ENCODE data around the gene TFF2. TPM values are rescaled to one million over a fixed set of nuclear protein-coding genes. Genes with fewer than 3 reads are reported as not detected.

The TFF2 gene
- total and polyA plus RNA-seq, 2 of the 4 experiments (the other 2 are of a cell fraction): not detected

- ChIA-PET CTCF (no interaction called here), POLR2A (ENCODE audit: unreplicated experiment) (no interaction called here)
- H2BK15ac ChIP-seq (ENCODE audit: low read depth, low read length): no peak overlapping the region
- ATAC-seq (ENCODE audit: low read depth) (no peak), DNase-seq (no peak)
- dilution Hi-C loops (cut with HindIII; ENCODE audit: low sequenced_read_pairs, unreplicated experiment): no loop called here
- H3K27me3 ChIP-seq (ENCODE audit: control insufficient read depth, insufficient read depth, low read length): peaks cover 68% of the 10 kb centered on the region; the same call in 1 of the 2 replicates
- no peak overlapping the region for H3K9ac ChIP-seq (ENCODE audit: low read depth, low read length)
- H3K27ac ChIP-seq (ENCODE audit: insufficient read depth, low read length): no peak overlapping the region
- 87% methylated on average over 3 of the region's 16 CpGs; no CpG with 5 or more reads in 1 of the 2 experiments for WGBS, 2 experiments (ENCODE audit: extremely low coverage in 2 of 2, insufficient read length in 1 of 2)
- no peak overlapping the region for H2AK9ac ChIP-seq (replicated peaks; ENCODE audit: low read depth, low read length, poor library complexity)
- intact Hi-C loops (cut with micrococcal nuclease): no loop called here
- H3K18ac ChIP-seq (ENCODE audit: low read depth, low read length): no peak overlapping the region
- in situ Hi-C loops (cut with MboI; ENCODE audit: low sequenced_read_pairs): no loop called here
- no peak overlapping the region for H2AFZ ChIP-seq (replicated peaks; ENCODE audit: low read length, poor library complexity)
- no peaks in the 10 kb centered on the region; the same call in 1 of the 2 replicates for H3K9me1 ChIP-seq (ENCODE audit: insufficient read depth, low read length)
- H3K4ac ChIP-seq (ENCODE audit: low read depth, low read length): no peak overlapping the region
- H4K5ac ChIP-seq (ENCODE audit: low read depth, low read length): no peak overlapping the region
- H3K14ac ChIP-seq (replicated peaks; ENCODE audit: low read depth, low read length): no peak overlapping the region
- H3K79me1 ChIP-seq (ENCODE audit: low read depth in 1 of 2, low read length in 2 of 2): no peaks in the 10 kb centered on the region
- no peak overlapping the region for H2BK120ac ChIP-seq (ENCODE audit: low read depth, low read length)
- no peak overlapping the region for H3K4me3 ChIP-seq (ENCODE audit: insufficient read depth, low read depth, low read length)
- H2AK5ac ChIP-seq (ENCODE audit: low read depth, low read length): no peak overlapping the region
- H3K9me3 ChIP-seq (ENCODE audit: control insufficient read depth, insufficient read depth, low read length): no peaks in the 10 kb centered on the region
- H4K20me1 ChIP-seq (ENCODE audit: insufficient read depth, low read length): no peaks in the 10 kb centered on the region
- H3K23ac ChIP-seq (ENCODE audit: low read depth, low read length): no peak overlapping the region
- no peak overlapping the region for H2BK20ac ChIP-seq (ENCODE audit: low read depth, low read length)
- no peaks in the 10 kb centered on the region for H3K36me3 ChIP-seq (ENCODE audit: control insufficient read depth, insufficient read depth, low read length)
- TF ChIP-seq SMC3 (IDR thresholded peaks at IDR 0.05; ENCODE audit: low read depth, low read length): no peak
- TF ChIP-seq RCOR1 (IDR thresholded peaks at IDR 0.05; ENCODE audit: insufficient replicate concordance, low read length): no peak
- TF ChIP-seq MXI1 (IDR thresholded peaks at IDR 0.05; ENCODE audit: borderline replicate concordance, low read depth, low read length): no peak
- no peak for TF ChIP-seq MAZ (IDR thresholded peaks at IDR 0.05; ENCODE audit: borderline replicate concordance, low read depth, low read length)
- TF ChIP-seq USF2 (IDR thresholded peaks at IDR 0.05; ENCODE audit: low read depth, low read length): no peak
- TF ChIP-seq CHD1 (IDR thresholded peaks at IDR 0.05; ENCODE audit: low read depth, low read length): no peak
- TF ChIP-seq NFE2L2 (IDR thresholded peaks at IDR 0.05; ENCODE audit: low read depth, low read length): no peak
- TF ChIP-seq ELK1 (IDR thresholded peaks at IDR 0.05; ENCODE audit: borderline replicate concordance, low read depth, low read length): no peak
- no peak for TF ChIP-seq FOS (IDR thresholded peaks at IDR 0.05; ENCODE audit: low read depth, low read length)
- no peak for TF ChIP-seq CEBPB (IDR thresholded peaks at IDR 0.05; ENCODE audit: low read depth, low read length)
- no peak for TF ChIP-seq RFX5 (IDR thresholded peaks at IDR 0.05; ENCODE audit: low read depth, low read length)
- no peak for TF ChIP-seq POLR2A (IDR thresholded peaks at IDR 0.05; ENCODE audit: low read depth, low read length)
- H2BK5ac ChIP-seq (ENCODE audit: low read depth, low read length, poor library complexity, severe bottlenecking): no peak overlapping the region
- no peak overlapping the region for H4K8ac ChIP-seq (ENCODE audit: low read depth in 2 of 2, low read length in 2 of 2)
- no peak overlapping the region for H4K91ac ChIP-seq (ENCODE audit: insufficient read depth, low read depth, low read length)
- H3K4me1 ChIP-seq (ENCODE audit: control insufficient read depth, insufficient read depth, low read length): no peaks in the 10 kb centered on the region; the same call in 1 of the 2 replicates
- no TSS peak for BruUV-seq (replicated peaks)
- no peak overlapping the region for H3K56ac ChIP-seq (ENCODE audit: extremely low read depth, insufficient read depth, low read length)
- no peak overlapping the region for H3K4me2 ChIP-seq (ENCODE audit: low read depth, low read length)
These were observed 38.1 kb downstream of the TFF2 start for GRCh38 chr21:42312626-42313104.
